Activated naive CD4-positive, alpha-beta T cell treated with anti-CD3 and anti-CD28 coated beads for 36 hours (primary cell): ENCODE data around the gene PCDHGA3. TPM values are rescaled to one million over a fixed set of nuclear protein-coding genes. Genes with fewer than 3 reads are reported as not detected.

Source experiments
- CTCF ChIA-PET: fragments of 350-600 bp; sonication (Branson Sonifier 250); formaldehyde crosslinking; loops from one replicate; lab custom pipeline; 2021; ENCODE audit warnings: antibody characterized with exemption; lab: Charles Lee
- DNase-seq: peaks from one replicate; pipeline ENCODE4 v3.0.0-alpha.2; 2020
- H3K27ac Mint-ChIP-seq: one replicate; pipeline ENCODE4 v1.8.0; 2021; ENCODE audit warnings: mild to moderate bottlenecking, mixed read lengths
- H3K27me3 Mint-ChIP-seq: one replicate; pipeline ENCODE4 v1.8.0; 2021; ENCODE audit warnings: low read depth, mixed read lengths
- H3K36me3 Mint-ChIP-seq: one replicate; pipeline ENCODE4 v1.8.0; 2021; ENCODE audit warnings: low read depth, mixed read lengths
- H3K4me1 Mint-ChIP-seq: one replicate; pipeline ENCODE4 v1.8.0; 2021; ENCODE audit warnings: low read depth, mixed read lengths
- H3K4me3 Mint-ChIP-seq: one replicate; pipeline ENCODE4 v1.8.0; 2021; ENCODE audit warnings: mild to moderate bottlenecking, moderate library complexity, mixed read lengths
- H3K9me3 Mint-ChIP-seq: one replicate; pipeline ENCODE4 v1.8.0; 2021; ENCODE audit warnings: mixed read lengths
- intact Hi-C: fragments of 100-400 bp; cut with micrococcal nuclease; formaldehyde crosslinking; loops from one replicate; pipeline ENCODE4 v1.15.1; 2023
- total RNA-seq, 2 experiments: library from RNA; stranded (reverse); gene quantifications; one replicate each; pipeline ENCODE4 v1.2.3, GENCODE V29; 2021

The PCDHGA3 gene
- total RNA-seq, 2 experiments from 2014 or later, result not detected

GRCh38 chr5:141354900-141355469 lies 11.4 kb downstream of the PCDHGA3 start, which contains the start of gene PCDHGA4:
Gene PCDHGA4, plus strand, starts transcription at chr5:141355021. Its CDS starts 87 bp downstream, at chr5:141355108.
- Mint-ChIP-seq H3K27me3 (peaks cover 66% of the 10 kb centered on the region), H3K9me3 (peaks cover 20% of the 10 kb centered on the region), H3K36me3 (peaks cover 18% of the 10 kb centered on the region), H3K27ac (no peak within 1 kb of the TSS), H3K4me1 (no peaks in the 10 kb centered on the region), H3K4me3 (peak within 1 kb of the TSS; percentile 38)
- DNase-seq, result no peak
- CTCF ChIA-PET, result interaction anchor here (0.6 to 1.7 kb wide), 6 partner anchors 9 to 575 kb away, joined by 3 to 4 read pairs (median 3); partner anchors contain the start of gene PCDHGA5
- intact Hi-C loops, result no loop called here

DNA sequence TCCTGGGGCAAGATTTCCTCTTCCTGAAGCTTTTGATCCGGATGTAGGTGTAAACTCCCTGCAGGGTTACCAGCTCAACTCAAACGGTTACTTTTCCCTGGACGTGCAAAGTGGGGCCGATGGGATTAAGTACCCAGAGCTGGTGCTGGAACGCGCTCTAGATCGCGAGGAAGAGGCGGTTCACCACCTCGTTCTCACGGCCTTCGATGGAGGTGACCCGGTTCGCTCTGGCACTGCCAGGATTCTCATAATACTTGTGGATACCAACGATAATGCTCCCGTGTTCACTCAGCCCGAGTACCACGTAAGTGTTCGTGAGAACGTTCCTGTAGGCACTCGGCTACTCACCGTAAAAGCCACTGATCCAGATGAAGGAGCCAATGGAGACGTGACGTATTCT lies 12.0 kb downstream of the PCDHGA3 start:
- no peak overlapping the region for H3K4me3 Mint-ChIP-seq
- intact Hi-C loops, result no loop called here
- no peak for DNase-seq
- H3K27ac Mint-ChIP-seq, result no peak overlapping the region
- peaks cover 66% of the 10 kb centered on the region for H3K27me3 Mint-ChIP-seq
- peaks cover 22% of the 10 kb centered on the region for H3K36me3 Mint-ChIP-seq
- no peaks in the 10 kb centered on the region for H3K4me1 Mint-ChIP-seq
- CTCF ChIA-PET, result interaction anchor here (0.9 to 1.7 kb wide), 6 partner anchors 9 to 202 kb away, joined by 3 to 4 read pairs (median 3); partner anchors contain the start of genes PCDHGA5 and PCDHGB3
- peaks cover 22% of the 10 kb centered on the region for H3K9me3 Mint-ChIP-seq

DNA sequence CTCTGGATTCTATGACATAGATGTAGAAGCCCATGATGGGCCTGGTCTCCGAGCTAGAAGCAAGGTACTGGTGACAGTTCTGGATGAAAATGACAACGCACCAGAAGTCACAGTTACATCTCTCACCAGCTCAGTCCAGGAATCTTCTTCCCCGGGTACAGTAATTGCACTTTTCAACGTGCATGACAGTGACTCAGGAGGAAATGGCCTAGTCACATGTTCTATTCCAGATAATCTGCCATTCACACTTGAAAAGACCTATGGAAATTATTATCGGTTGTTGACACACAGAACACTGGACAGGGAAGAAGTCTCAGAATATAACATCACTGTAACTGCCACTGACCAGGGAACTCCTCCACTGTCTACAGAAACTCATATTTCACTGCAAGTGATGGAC lies 12.5 kb downstream of the PCDHGA3 start:
- H3K27ac Mint-ChIP-seq, result no peak overlapping the region
- H3K27me3 Mint-ChIP-seq, result peaks cover 66% of the 10 kb centered on the region
- H3K36me3 Mint-ChIP-seq, result peaks cover 27% of the 10 kb centered on the region
- CTCF ChIA-PET, result interaction anchor here (0.6 to 1.7 kb wide), 5 partner anchors 8 to 202 kb away, joined by 3 to 4 read pairs (median 4); partner anchors contain the start of genes PCDHGA5 and PCDHGB3
- intact Hi-C loops, result no loop called here
- H3K4me1 Mint-ChIP-seq, result no peaks in the 10 kb centered on the region
- H3K9me3 Mint-ChIP-seq, result peaks cover 23% of the 10 kb centered on the region
- DNase-seq, result no peak
- H3K4me3 Mint-ChIP-seq, result no peak overlapping the region

GRCh38 chr5:141356950-141357349 lies 13.3 kb downstream of the PCDHGA3 start:
- H3K4me3 Mint-ChIP-seq, result no peak overlapping the region
- H3K36me3 Mint-ChIP-seq, result peaks cover 28% of the 10 kb centered on the region
- intact Hi-C loops, result no loop called here
- H3K27me3 Mint-ChIP-seq, result peaks cover 68% of the 10 kb centered on the region
- no peak for DNase-seq
- H3K27ac Mint-ChIP-seq, result no peak overlapping the region
- CTCF ChIA-PET, result no interaction called here
- H3K9me3 Mint-ChIP-seq, result peaks cover 27% of the 10 kb centered on the region
- H3K4me1 Mint-ChIP-seq, result no peaks in the 10 kb centered on the region

DNA sequence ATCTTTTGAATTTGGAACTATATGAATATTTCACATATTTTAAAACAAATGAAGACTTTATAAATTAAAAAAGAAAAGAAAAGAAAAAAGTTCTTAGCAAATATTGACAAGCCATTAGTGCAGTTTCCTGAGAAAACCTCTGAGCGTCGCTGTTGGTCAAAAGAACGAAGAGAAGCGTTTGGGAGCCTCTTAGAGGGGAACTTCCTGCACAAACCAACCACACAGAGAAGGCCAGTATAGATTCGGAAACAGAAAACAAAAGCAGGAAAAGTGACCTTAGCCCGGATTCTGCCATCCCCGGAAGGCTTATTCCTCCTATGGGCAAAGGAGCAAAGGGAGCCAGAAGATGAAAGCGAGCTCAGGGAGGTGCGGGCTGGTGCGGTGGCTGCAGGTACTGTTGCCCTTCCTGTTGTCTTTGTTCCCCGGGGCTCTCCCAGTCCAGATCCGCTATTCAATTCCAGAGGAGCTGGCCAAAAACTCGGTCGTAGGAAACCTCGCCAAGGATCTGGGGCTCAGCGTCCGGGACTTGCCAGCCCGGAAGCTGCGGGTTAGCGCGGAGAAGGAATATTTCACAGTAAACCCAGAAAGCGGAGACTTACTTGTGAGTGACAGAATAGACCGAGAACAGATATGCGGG lies 16.3 kb downstream of the PCDHGA3 start, which contains the start of gene PCDHGB2:
Gene PCDHGB2, plus strand, starts transcription at position 205 of the 637 bp plus-strand sequence. Its CDS starts 142 bp downstream, at position 347.
- H3K27me3 Mint-ChIP-seq, result peaks cover 82% of the 10 kb centered on the region
- peaks cover 25% of the 10 kb centered on the region for H3K9me3 Mint-ChIP-seq
- peak; percentile 19 for DNase-seq
- no peak within 1 kb of the TSS for H3K27ac Mint-ChIP-seq
- H3K36me3 Mint-ChIP-seq, result peaks cover 30% of the 10 kb centered on the region
- H3K4me3 Mint-ChIP-seq, result peak within 1 kb of the TSS; percentile 56
- CTCF ChIA-PET, result no interaction called here
- H3K4me1 Mint-ChIP-seq, result no peaks in the 10 kb centered on the region
- intact Hi-C loops, result no loop called here

DNA sequence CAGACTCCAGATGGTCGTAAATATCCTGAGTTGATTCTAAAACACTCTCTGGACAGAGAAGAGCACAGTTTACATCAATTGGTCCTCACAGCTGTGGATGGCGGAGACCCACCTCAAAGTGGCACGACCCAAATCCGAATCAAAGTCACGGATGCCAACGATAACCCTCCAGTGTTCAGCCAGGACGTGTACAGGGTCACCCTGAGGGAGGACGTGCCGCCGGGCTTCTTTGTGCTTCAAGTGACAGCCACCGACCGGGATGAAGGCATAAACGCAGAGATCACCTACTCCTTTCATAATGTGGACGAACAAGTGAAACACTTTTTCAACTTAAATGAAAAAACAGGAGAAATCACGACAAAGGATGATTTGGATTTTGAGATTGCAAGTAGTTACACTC lies 17.1 kb downstream of the PCDHGA3 start:
- intact Hi-C loops, result no loop called here
- Mint-ChIP-seq H3K4me1 (no peaks in the 10 kb centered on the region), H3K9me3 (peaks cover 31% of the 10 kb centered on the region), H3K36me3 (peaks cover 31% of the 10 kb centered on the region), H3K27me3 (peaks cover 83% of the 10 kb centered on the region), H3K27ac (no peak overlapping the region), H3K4me3 (no peak overlapping the region)
- no peak for DNase-seq
- CTCF ChIA-PET, result no interaction called here

DNA sequence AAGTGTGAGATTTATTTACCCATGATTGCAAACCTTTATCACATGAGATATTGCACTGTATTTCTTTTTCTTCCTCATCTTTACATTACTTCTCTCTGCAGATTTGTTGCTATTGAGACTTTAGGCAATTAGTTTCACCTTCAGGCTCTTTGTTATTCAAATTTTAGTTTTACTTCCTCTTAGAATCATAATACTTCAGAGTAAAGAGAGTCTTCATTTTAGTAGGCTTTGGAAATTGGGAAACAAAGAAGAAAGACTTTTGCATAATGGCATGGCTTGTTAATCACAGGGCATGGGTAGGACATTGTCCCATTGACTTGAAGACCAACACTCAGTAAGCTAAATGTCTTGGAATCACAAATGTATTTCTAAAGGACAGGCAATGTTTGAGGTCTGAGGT lies 19.1 kb downstream of the PCDHGA3 start:
- peaks cover 77% of the 10 kb centered on the region for H3K27me3 Mint-ChIP-seq
- H3K4me3 Mint-ChIP-seq, result no peak overlapping the region
- CTCF ChIA-PET, result no interaction called here
- intact Hi-C loops, result no loop called here
- H3K36me3 Mint-ChIP-seq, result peaks cover 28% of the 10 kb centered on the region
- H3K4me1 Mint-ChIP-seq, result no peaks in the 10 kb centered on the region
- DNase-seq, result no peak
- peaks cover 30% of the 10 kb centered on the region for H3K9me3 Mint-ChIP-seq
- no peak overlapping the region for H3K27ac Mint-ChIP-seq

DNA sequence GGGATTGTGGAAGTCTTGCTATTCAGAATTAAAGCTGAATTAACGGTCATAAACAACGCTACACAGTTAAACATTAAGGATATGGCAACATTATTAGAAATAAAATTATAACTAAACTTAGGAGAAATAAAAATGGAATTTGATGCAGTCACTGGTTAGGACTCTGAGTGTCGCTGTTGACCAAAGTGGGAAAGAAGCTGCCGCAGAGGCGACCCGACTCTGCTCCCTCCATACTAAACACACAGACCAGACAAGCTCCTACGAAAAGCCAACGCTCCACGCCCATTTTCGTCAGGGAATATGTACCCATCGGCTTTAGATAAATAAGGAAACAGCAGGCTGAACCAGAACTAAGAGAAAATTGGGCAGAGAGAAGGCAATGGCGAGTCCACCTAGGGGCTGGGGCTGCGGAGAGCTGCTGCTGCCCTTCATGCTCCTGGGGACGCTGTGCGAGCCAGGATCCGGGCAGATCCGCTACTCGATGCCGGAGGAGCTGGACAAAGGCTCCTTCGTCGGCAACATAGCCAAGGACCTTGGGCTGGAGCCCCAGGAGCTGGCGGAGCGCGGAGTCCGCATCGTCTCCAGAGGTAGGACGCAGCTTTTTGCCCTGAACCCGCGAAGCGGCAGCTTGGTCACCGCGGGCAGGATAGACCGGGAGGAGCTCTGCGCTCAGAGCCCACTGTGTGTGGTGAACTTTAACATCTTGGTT lies 20.5 kb downstream of the PCDHGA3 start, which contains the start of gene PCDHGA5:
Gene PCDHGA5, plus strand, starts transcription at position 211 of the 709 bp plus-strand sequence. Its CDS starts 169 bp downstream, at position 380.
- Mint-ChIP-seq H3K36me3 (peaks cover 24% of the 10 kb centered on the region), H3K4me3 (no peak within 1 kb of the TSS), H3K27me3 (peaks cover 76% of the 10 kb centered on the region), H3K4me1 (no peaks in the 10 kb centered on the region), H3K9me3 (peaks cover 30% of the 10 kb centered on the region), H3K27ac (no peak within 1 kb of the TSS)
- intact Hi-C loops, result no loop called here
- CTCF ChIA-PET, result interaction anchor here (1.0 to 1.9 kb wide), 8 partner anchors 9 to 149 kb away, joined by 3 to 6 read pairs (median 4); partner anchors contain the start of genes PCDHGA10, PCDHGA11, PCDHGA4 and PCDHGA6
- DNase-seq, result no peak

DNA sequence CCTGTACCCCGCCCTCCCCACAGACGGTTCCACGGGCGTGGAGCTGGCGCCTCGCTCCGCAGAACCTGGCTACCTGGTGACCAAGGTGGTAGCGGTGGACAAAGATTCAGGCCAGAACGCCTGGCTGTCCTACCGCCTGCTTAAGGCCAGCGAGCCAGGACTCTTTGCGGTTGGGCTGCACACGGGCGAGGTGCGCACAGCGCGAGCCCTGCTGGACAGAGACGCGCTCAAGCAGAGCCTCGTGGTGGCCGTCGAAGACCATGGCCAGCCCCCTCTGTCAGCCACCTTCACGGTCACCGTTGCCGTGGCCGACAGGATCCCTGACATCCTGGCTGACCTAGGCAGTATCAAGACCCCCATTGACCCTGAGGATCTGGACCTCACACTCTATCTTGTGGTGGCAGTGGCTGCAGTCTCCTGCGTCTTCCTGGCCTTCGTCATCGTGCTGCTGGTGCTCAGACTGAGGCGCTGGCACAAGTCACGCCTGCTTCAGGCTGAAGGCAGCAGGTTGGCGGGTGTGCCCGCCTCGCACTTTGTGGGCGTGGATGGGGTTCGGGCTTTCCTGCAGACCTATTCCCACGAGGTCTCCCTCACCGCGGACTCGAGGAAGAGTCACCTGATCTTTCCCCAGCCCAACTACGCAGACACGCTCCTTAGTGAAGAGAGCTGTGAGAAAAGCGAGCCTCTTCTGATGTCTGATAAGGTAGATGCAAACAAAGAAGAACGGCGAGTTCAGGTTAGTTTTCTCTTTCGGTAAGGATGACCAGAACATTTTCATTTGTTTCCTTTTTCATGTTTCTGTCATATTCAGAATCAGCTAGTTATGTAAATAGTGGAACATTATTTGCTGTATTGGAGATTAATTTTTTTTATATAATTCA lies 22.6 kb downstream of the PCDHGA3 start:
- no peak for DNase-seq
- Mint-ChIP-seq H3K4me1 (peaks cover 4% of the 10 kb centered on the region), H3K4me3 (no peak overlapping the region), H3K36me3 (peaks cover 11% of the 10 kb centered on the region), H3K9me3 (peaks cover 23% of the 10 kb centered on the region), H3K27me3 (peaks cover 72% of the 10 kb centered on the region), H3K27ac (no peak overlapping the region)
- intact Hi-C loops, result no loop called here
- CTCF ChIA-PET, result no interaction called here

GRCh38 chr5:141369994-141370848 lies 26.6 kb downstream of the PCDHGA3 start, which contains the start of gene PCDHGB3:
Gene PCDHGB3, plus strand, starts transcription at chr5:141370242. Its CDS starts 153 bp downstream, at chr5:141370395.
- peaks cover 7% of the 10 kb centered on the region for H3K36me3 Mint-ChIP-seq
- H3K27ac Mint-ChIP-seq, result no peak within 1 kb of the TSS
- peaks cover 68% of the 10 kb centered on the region for H3K27me3 Mint-ChIP-seq
- peaks cover 25% of the 10 kb centered on the region for H3K9me3 Mint-ChIP-seq
- peak; percentile 47 for DNase-seq
- intact Hi-C loops, result loop anchor here (1.0 to 10.0 kb wide), 4 partner anchors 37 to 194 kb away; partner anchors contain the start of genes PCDHB13, PCDHGA11 and PCDHGB6
- H3K4me3 Mint-ChIP-seq, result peak within 1 kb of the TSS; percentile 69
- H3K4me1 Mint-ChIP-seq, result peaks cover 4% of the 10 kb centered on the region
- CTCF ChIA-PET, result interaction anchor here (0.6 to 2.0 kb wide), 21 partner anchors 11 to 196 kb away, joined by 3 to 8 read pairs (median 3); partner anchors contain the start of genes PCDHGA11, PCDHGA12, PCDHGA2 and PCDHGB1
